ENCODE results near the gene OR2M2. TPM values are rescaled to one million over a fixed set of nuclear protein-coding genes. Genes with fewer than 3 reads are reported as not detected.

Gene OR2M2
- not detected for polyA plus RNA-seq (2013, experiment 1 of 2)
- polyA plus RNA-seq (2013, experiment 2 of 2) = not detected

GRCh38 chr1:248174521-248174920 is at the start of gene OR2M2:
Gene OR2M2 (plus strand): TSS chr1:248174821. CDS start chr1:248179986, 5,165 bp downstream.
- Histone ChIP-seq H3K9ac (ENCODE audit: low read depth, low read length) (no peak within 1 kb of the TSS), H3K27ac (ENCODE audit: low read depth, low read length) (no peak within 1 kb of the TSS), H3K36me3 (ENCODE audit: insufficient read depth, low read length) (no peaks in the 10 kb centered on the region), H3K9me3 (ENCODE audit: insufficient read depth, low read depth, low read length) (peaks cover 72% of the 10 kb centered on the region), H3K4me1 (ENCODE audit: insufficient read depth, low read length) (no peaks in the 10 kb centered on the region), H3K27me3 (ENCODE audit: insufficient read depth, low read length) (no peaks in the 10 kb centered on the region), H3K4me3 (ENCODE audit: low read length) (no peak within 1 kb of the TSS)

- H3K27ac ChIP-seq (ENCODE audit: low read depth, low read length) = no peak overlapping the region
- H3K4me3 ChIP-seq (ENCODE audit: low read length) = no peak overlapping the region
- no peak overlapping the region for H3K9ac ChIP-seq (ENCODE audit: low read depth, low read length)
- WGBS = 82% methylated on average over 5 of the region's 5 CpGs
- no peaks in the 10 kb centered on the region for H3K27me3 ChIP-seq (ENCODE audit: insufficient read depth, low read length)
- H3K4me1 ChIP-seq (ENCODE audit: insufficient read depth, low read length) = no peaks in the 10 kb centered on the region
- H3K9me3 ChIP-seq (ENCODE audit: insufficient read depth, low read depth, low read length) = peaks cover 97% of the 10 kb centered on the region
- H3K36me3 ChIP-seq (ENCODE audit: insufficient read depth, low read length) = no peaks in the 10 kb centered on the region
Observed at GRCh38 chr1:248127653-248128052, 47.0 kb upstream of the OR2M2 start.

GRCh38 chr1:248136811-248137210 is 37.8 kb upstream of the OR2M2 start:
- Histone ChIP-seq H3K27ac (ENCODE audit: low read depth, low read length) (no peak overlapping the region), H3K36me3 (ENCODE audit: insufficient read depth, low read length) (no peaks in the 10 kb centered on the region), H3K27me3 (ENCODE audit: insufficient read depth, low read length) (no peaks in the 10 kb centered on the region), H3K4me3 (ENCODE audit: low read length) (no peak overlapping the region), H3K4me1 (ENCODE audit: insufficient read depth, low read length) (no peaks in the 10 kb centered on the region), H3K9ac (ENCODE audit: low read depth, low read length) (no peak overlapping the region), H3K9me3 (ENCODE audit: insufficient read depth, low read depth, low read length) (peaks cover 91% of the 10 kb centered on the region)
- WGBS = 92% methylated on average over 21 of the region's 21 CpGs

- Histone ChIP-seq H3K27ac (ENCODE audit: low read depth, low read length) (no peak overlapping the region), H3K4me1 (ENCODE audit: insufficient read depth, low read length) (no peaks in the 10 kb centered on the region), H3K4me3 (ENCODE audit: low read length) (no peak overlapping the region), H3K9me3 (ENCODE audit: insufficient read depth, low read depth, low read length) (peaks cover 91% of the 10 kb centered on the region), H3K36me3 (ENCODE audit: insufficient read depth, low read length) (no peaks in the 10 kb centered on the region), H3K9ac (ENCODE audit: low read depth, low read length) (no peak overlapping the region), H3K27me3 (ENCODE audit: insufficient read depth, low read length) (no peaks in the 10 kb centered on the region)
- 67% methylated on average over 1 of the region's 1 CpG for WGBS
Observed at GRCh38 chr1:248140846-248141245, 33.8 kb upstream of the OR2M2 start.

- H3K4me1 ChIP-seq (ENCODE audit: insufficient read depth, low read length) = no peaks in the 10 kb centered on the region
- peaks cover 97% of the 10 kb centered on the region for H3K9me3 ChIP-seq (ENCODE audit: insufficient read depth, low read depth, low read length)
- H3K4me3 ChIP-seq (ENCODE audit: low read length) = no peak overlapping the region
- no peak overlapping the region for H3K27ac ChIP-seq (ENCODE audit: low read depth, low read length)
- 67% methylated on average over 1 of the region's 1 CpG for WGBS
- H3K9ac ChIP-seq (ENCODE audit: low read depth, low read length) = no peak overlapping the region
- no peaks in the 10 kb centered on the region for H3K36me3 ChIP-seq (ENCODE audit: insufficient read depth, low read length)
- no peaks in the 10 kb centered on the region for H3K27me3 ChIP-seq (ENCODE audit: insufficient read depth, low read length)
Observed at GRCh38 chr1:248143311-248143710, 31.3 kb upstream of the OR2M2 start.

- peaks cover 97% of the 10 kb centered on the region for H3K9me3 ChIP-seq (ENCODE audit: insufficient read depth, low read depth, low read length)
- WGBS = no CpG with 5 or more reads among the region's 3 CpGs
- H3K9ac ChIP-seq (ENCODE audit: low read depth, low read length) = no peak within 1 kb of the TSS
- H3K27me3 ChIP-seq (ENCODE audit: insufficient read depth, low read length) = no peaks in the 10 kb centered on the region
- no peak within 1 kb of the TSS for H3K4me3 ChIP-seq (ENCODE audit: low read length)
- H3K4me1 ChIP-seq (ENCODE audit: insufficient read depth, low read length) = no peaks in the 10 kb centered on the region
- no peak within 1 kb of the TSS for H3K27ac ChIP-seq (ENCODE audit: low read depth, low read length)
- H3K36me3 ChIP-seq (ENCODE audit: insufficient read depth, low read length) = no peaks in the 10 kb centered on the region
Observed at GRCh38 chr1:248144513-248145198, 30.0 kb upstream of the OR2M2 start, which contains the start of gene OR2M5. Gene OR2M5 (plus strand): TSS chr1:248145148. CDS start chr1:248145148, 0 bp downstream.

GRCh38 chr1:248152056-248152827 is 22.4 kb upstream of the OR2M2 start:
- Histone ChIP-seq H3K27me3 (ENCODE audit: insufficient read depth, low read length) (no peaks in the 10 kb centered on the region), H3K4me1 (ENCODE audit: insufficient read depth, low read length) (no peaks in the 10 kb centered on the region), H3K4me3 (ENCODE audit: low read length) (no peak overlapping the region), H3K9ac (ENCODE audit: low read depth, low read length) (no peak overlapping the region), H3K36me3 (ENCODE audit: insufficient read depth, low read length) (no peaks in the 10 kb centered on the region), H3K27ac (ENCODE audit: low read depth, low read length) (no peak overlapping the region), H3K9me3 (ENCODE audit: insufficient read depth, low read depth, low read length) (peaks cover 92% of the 10 kb centered on the region)
- WGBS = 78% methylated on average over 6 of the region's 6 CpGs

GRCh38 chr1:248155927-248156326 is 18.7 kb upstream of the OR2M2 start:
- Histone ChIP-seq H3K9ac (ENCODE audit: low read depth, low read length) (no peak overlapping the region), H3K4me1 (ENCODE audit: insufficient read depth, low read length) (no peaks in the 10 kb centered on the region), H3K27me3 (ENCODE audit: insufficient read depth, low read length) (no peaks in the 10 kb centered on the region), H3K27ac (ENCODE audit: low read depth, low read length) (no peak overlapping the region), H3K9me3 (ENCODE audit: insufficient read depth, low read depth, low read length) (peaks cover 80% of the 10 kb centered on the region), H3K4me3 (ENCODE audit: low read length) (no peak overlapping the region), H3K36me3 (ENCODE audit: insufficient read depth, low read length) (no peaks in the 10 kb centered on the region)
- WGBS = 80% methylated on average over 1 of the region's 1 CpG

GRCh38 chr1:248158758-248159157 is 15.9 kb upstream of the OR2M2 start:
- H3K4me3 ChIP-seq (ENCODE audit: low read length) = no peak overlapping the region
- H3K36me3 ChIP-seq (ENCODE audit: insufficient read depth, low read length) = no peaks in the 10 kb centered on the region
- H3K4me1 ChIP-seq (ENCODE audit: insufficient read depth, low read length) = no peaks in the 10 kb centered on the region
- H3K9me3 ChIP-seq (ENCODE audit: insufficient read depth, low read depth, low read length) = peaks cover 79% of the 10 kb centered on the region
- no peak overlapping the region for H3K27ac ChIP-seq (ENCODE audit: low read depth, low read length)
- no peaks in the 10 kb centered on the region for H3K27me3 ChIP-seq (ENCODE audit: insufficient read depth, low read length)
- WGBS = 86% methylated on average over 4 of the region's 4 CpGs
- no peak overlapping the region for H3K9ac ChIP-seq (ENCODE audit: low read depth, low read length)

- Histone ChIP-seq H3K27me3 (ENCODE audit: insufficient read depth, low read length) (no peaks in the 10 kb centered on the region), H3K9me3 (ENCODE audit: insufficient read depth, low read depth, low read length) (peaks cover 61% of the 10 kb centered on the region), H3K9ac (ENCODE audit: low read depth, low read length) (no peak overlapping the region), H3K36me3 (ENCODE audit: insufficient read depth, low read length) (no peaks in the 10 kb centered on the region), H3K4me3 (ENCODE audit: low read length) (no peak overlapping the region), H3K4me1 (ENCODE audit: insufficient read depth, low read length) (no peaks in the 10 kb centered on the region), H3K27ac (ENCODE audit: low read depth, low read length) (no peak overlapping the region)
- 73% methylated on average over 12 of the region's 12 CpGs for WGBS
Observed at GRCh38 chr1:248164031-248164430, 10.6 kb upstream of the OR2M2 start.

GRCh38 chr1:248165186-248165585 is 9.4 kb upstream of the OR2M2 start:
- Histone ChIP-seq H3K4me3 (ENCODE audit: low read length) (no peak overlapping the region), H3K4me1 (ENCODE audit: insufficient read depth, low read length) (no peaks in the 10 kb centered on the region), H3K9ac (ENCODE audit: low read depth, low read length) (no peak overlapping the region), H3K27me3 (ENCODE audit: insufficient read depth, low read length) (no peaks in the 10 kb centered on the region), H3K27ac (ENCODE audit: low read depth, low read length) (no peak overlapping the region), H3K9me3 (ENCODE audit: insufficient read depth, low read depth, low read length) (peaks cover 49% of the 10 kb centered on the region), H3K36me3 (ENCODE audit: insufficient read depth, low read length) (no peaks in the 10 kb centered on the region)
- 86% methylated on average over 14 of the region's 14 CpGs for WGBS

Measured in HUES64 (cell line).